NCI-H146 treated with DMSO at 0.1 percent for 48 hours (cell line): Measurements from ENCODE around the gene CR1L.
"Not testable (repeated sequence)": the region's sequence is repeated elsewhere in the genome, so short reads cannot be mapped to it uniquely, and the experiment has no call there.

ENCODE experiments used
- DNase-seq: peaks from one replicate; lab custom pipeline; 2025; ENCODE audit not compliant: unreplicated experiment; lab: John Stamatoyannopoulos, UW

The CR1L gene

GRCh38 chr1:207680590-207681388 is 35.9 kb downstream of the CR1L start:
- DNase-seq = not testable (repeated sequence)

- DNase-seq = not testable (repeated sequence)
These were observed 38.0 kb downstream of the CR1L start for GRCh38 chr1:207682872-207683434.

- DNase-seq = not testable (repeated sequence)
These were observed 45.6 kb downstream of the CR1L start for GRCh38 chr1:207690551-207690950.

GRCh38 chr1:207691010-207691409 is 46.1 kb downstream of the CR1L start:
- no peak for DNase-seq

GRCh38 chr1:207691841-207692240 is 46.9 kb downstream of the CR1L start:
- DNase-seq = no peak

GRCh38 chr1:207692291-207692690 is 47.4 kb downstream of the CR1L start:
- not testable (repeated sequence) for DNase-seq

GRCh38 chr1:207695891-207696290 is 51.0 kb downstream of the CR1L start:
- DNase-seq = no peak

GRCh38 chr1:207698822-207699483 is 54.0 kb downstream of the CR1L start:
- peak; percentile 40 for DNase-seq

GRCh38 chr1:207702317-207702716 is 57.4 kb downstream of the CR1L start:
- DNase-seq = no peak

GRCh38 chr1:207703712-207704111 is 58.8 kb downstream of the CR1L start:
- no peak for DNase-seq

- DNase-seq = not testable (repeated sequence)
These were observed 63.1 kb downstream of the CR1L start for GRCh38 chr1:207708004-207708403.

GRCh38 chr1:207711285-207711684 is 66.4 kb downstream of the CR1L start:
- DNase-seq = no peak

GRCh38 chr1:207712701-207713100 is 67.8 kb downstream of the CR1L start:
- not testable (repeated sequence) for DNase-seq

- DNase-seq = no peak
These were observed 68.6 kb downstream of the CR1L start for GRCh38 chr1:207713529-207713928.

GRCh38 chr1:207719234-207719633 is 74.3 kb downstream of the CR1L start:
- DNase-seq = no peak

GRCh38 chr1:207728200-207728858 is 83.4 kb downstream of the CR1L start:
- not testable (repeated sequence) for DNase-seq

GRCh38 chr1:207737503-207738157 is 92.7 kb downstream of the CR1L start:
- not testable (repeated sequence) for DNase-seq

GRCh38 chr1:207738158-207738659 is 93.3 kb downstream of the CR1L start:
- DNase-seq = not testable (repeated sequence)

- no peak for DNase-seq
These were observed 95.3 kb downstream of the CR1L start for GRCh38 chr1:207740207-207740606.

- no peak for DNase-seq
These were observed 98.1 kb downstream of the CR1L start for GRCh38 chr1:207742850-207743555.
